ENCODE measurements around the gene PIK3C2B. TPM values are rescaled to one million over a fixed set of nuclear protein-coding genes. Genes with fewer than 3 reads are reported as not detected.
A peak's percentile ranks its signal among the peaks of the same experiment; 100 is the strongest.

Gene PIK3C2B
- total RNA-seq, 1 experiment from 2014 or later: 24.7 TPM

- Histone ChIP-seq H3K27me3 (replicated peaks; ENCODE audit: control insufficient read depth, insufficient read depth, low read length) (no peaks in the 10 kb centered on the region), H3K9me3 (no peaks in the 10 kb centered on the region), H3K36me3 (ENCODE audit: control insufficient read depth, insufficient read depth, low read length) (no peaks in the 10 kb centered on the region; the same call in 1 of the 2 replicates), H3K4me1 (peaks cover 22% of the 10 kb centered on the region), H3K4me3 (ENCODE audit: low read depth, low read length) (no peak overlapping the region)
- DNase-seq: no peak
- no peak overlapping the region for H3K4me3 Mint-ChIP-seq (ENCODE audit: unreplicated experiment)
- no peaks in the 10 kb centered on the region for H3K27me3 Mint-ChIP-seq (ENCODE audit: insufficient read depth, unreplicated experiment)
- POLR2A ChIA-PET: no interaction called here
- H3K4me1 Mint-ChIP-seq (ENCODE audit: low read depth, unreplicated experiment): peaks cover 7% of the 10 kb centered on the region
- H3K27ac Mint-ChIP-seq (ENCODE audit: unreplicated experiment): no peak overlapping the region
- BruUV-seq (replicated peaks): no TSS peak
- intact Hi-C loops (cut with micrococcal nuclease; ENCODE audit: unreplicated experiment): no loop called here
- H3K36me3 Mint-ChIP-seq (ENCODE audit: insufficient read depth, unreplicated experiment): peaks cover 23% of the 10 kb centered on the region
- TF ChIP-seq CTCF (IDR thresholded peaks at IDR 0.05; ENCODE audit: insufficient read depth in 1 of 2, low read depth in 1 of 2, low read length in 1 of 2, severe bottlenecking in 1 of 2, unreplicated experiment in 1 of 2): no peak
- no peaks in the 10 kb centered on the region for H3K9me3 Mint-ChIP-seq (ENCODE audit: unreplicated experiment)
- CTCF ChIA-PET: no interaction called here
Observed at GRCh38 chr1:204454476-204454875, 40.1 kb downstream of the PIK3C2B start.

- no peaks in the 10 kb centered on the region for H3K36me3 ChIP-seq (ENCODE audit: control insufficient read depth, insufficient read depth, low read length)
- Mint-ChIP-seq H3K27ac (ENCODE audit: unreplicated experiment) (no peak overlapping the region), H3K36me3 (ENCODE audit: insufficient read depth, unreplicated experiment) (peaks cover 31% of the 10 kb centered on the region), H3K27me3 (ENCODE audit: insufficient read depth, unreplicated experiment) (no peaks in the 10 kb centered on the region), H3K4me3 (ENCODE audit: unreplicated experiment) (no peak overlapping the region), H3K4me1 (ENCODE audit: low read depth, unreplicated experiment) (peaks cover 7% of the 10 kb centered on the region), H3K9me3 (ENCODE audit: unreplicated experiment) (no peaks in the 10 kb centered on the region)
- peaks cover 30% of the 10 kb centered on the region for H3K4me1 ChIP-seq
- DNase-seq: no peak
- no peak for TF ChIP-seq CTCF (IDR thresholded peaks at IDR 0.05; ENCODE audit: insufficient read depth in 1 of 2, low read depth in 1 of 2, low read length in 1 of 2, severe bottlenecking in 1 of 2, unreplicated experiment in 1 of 2)
- no peak overlapping the region for H3K4me3 ChIP-seq (ENCODE audit: low read depth, low read length)
- CTCF ChIA-PET: no interaction called here
- intact Hi-C loops (cut with micrococcal nuclease; ENCODE audit: unreplicated experiment): no loop called here
- no peaks in the 10 kb centered on the region for H3K27me3 ChIP-seq (replicated peaks; ENCODE audit: control insufficient read depth, insufficient read depth, low read length)
- BruUV-seq (replicated peaks): no TSS peak
- POLR2A ChIA-PET: no interaction called here
- no peaks in the 10 kb centered on the region for H3K9me3 ChIP-seq
Observed at GRCh38 chr1:204453141-204453772, 41.3 kb downstream of the PIK3C2B start.

- Mint-ChIP-seq H3K27me3 (ENCODE audit: insufficient read depth, unreplicated experiment) (no peaks in the 10 kb centered on the region), H3K4me1 (ENCODE audit: low read depth, unreplicated experiment) (peaks cover 10% of the 10 kb centered on the region), H3K4me3 (ENCODE audit: unreplicated experiment) (no peak overlapping the region), H3K27ac (ENCODE audit: unreplicated experiment) (peak overlapping the region; percentile 51), H3K9me3 (ENCODE audit: unreplicated experiment) (no peaks in the 10 kb centered on the region), H3K36me3 (ENCODE audit: insufficient read depth, unreplicated experiment) (peaks cover 44% of the 10 kb centered on the region)
- no peaks in the 10 kb centered on the region for H3K9me3 ChIP-seq
- TF ChIP-seq CTCF (IDR thresholded peaks at IDR 0.05; ENCODE audit: insufficient read depth in 1 of 2, low read depth in 1 of 2, low read length in 1 of 2, severe bottlenecking in 1 of 2, unreplicated experiment in 1 of 2): no peak
- H3K36me3 ChIP-seq (ENCODE audit: control insufficient read depth, insufficient read depth, low read length): no peaks in the 10 kb centered on the region
- CTCF ChIA-PET: interaction anchor here (0.6 to 1.6 kb wide), 5 partner anchors 20 to 52 kb away, joined by 4 to 8 read pairs (median 6); partner anchors contain the start of gene PIK3C2B
- no peak overlapping the region for H3K4me3 ChIP-seq (ENCODE audit: low read depth, low read length)
- H3K4me1 ChIP-seq: peaks cover 30% of the 10 kb centered on the region
- BruUV-seq (replicated peaks): no TSS peak
- POLR2A ChIA-PET: interaction anchor here (1.5 kb wide), 1 partner anchor 42 kb away, joined by 4 read pairs; the partner anchor contains the start of gene PIK3C2B
- DNase-seq: no peak
- H3K27me3 ChIP-seq (replicated peaks; ENCODE audit: control insufficient read depth, insufficient read depth, low read length): no peaks in the 10 kb centered on the region
- intact Hi-C loops (cut with micrococcal nuclease; ENCODE audit: unreplicated experiment): no loop called here
Observed at GRCh38 chr1:204451352-204452124, 43.1 kb downstream of the PIK3C2B start.
